HG02759 (cell line): ENCODE data around the gene ACAP2.
A peak's percentile ranks its signal among the peaks of the same experiment; 100 is the strongest.
"Not testable (repeated sequence)": the region's sequence is repeated elsewhere in the genome, so short reads cannot be mapped to it uniquely, and the experiment has no call there.

ENCODE experiments used
- ATAC-seq: cut with Tn5 transposase; IDR thresholded peaks from one replicate; pipeline ENCODE4 v1.9.1; 2021; ENCODE audit warnings: mild to moderate bottlenecking, moderate library complexity; ENCODE audit not compliant: unreplicated experiment

Gene ACAP2

GRCh38 chr3:195442573-195443390, at the start of gene ACAP2:
TSS of gene ACAP2 (minus strand) at chr3:195443020. CDS start at chr3:195442847, 173 bp downstream.
- peak; percentile 93 for ATAC-seq

DNA sequence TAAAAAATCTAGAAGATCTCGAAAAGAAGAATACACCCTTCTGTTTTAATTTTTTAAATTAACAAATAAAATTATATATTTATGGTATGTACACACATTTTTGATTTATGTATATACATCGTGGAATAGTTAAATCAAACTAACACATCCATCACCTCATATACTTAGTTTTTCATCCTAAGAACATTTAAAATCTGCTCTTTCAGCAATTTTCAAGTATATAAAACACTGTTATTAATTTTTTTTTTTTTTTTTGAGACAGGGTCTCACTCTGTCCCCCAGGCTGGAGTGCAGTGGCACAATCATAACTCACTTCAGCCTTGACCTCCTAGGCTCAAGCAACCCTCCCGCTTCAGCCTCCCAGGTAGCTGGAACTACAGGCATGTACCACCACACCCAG, 32.8 kb upstream of the ACAP2 start:
- no peak for ATAC-seq

GRCh38 chr3:195475116-195475515, 32.3 kb upstream of the ACAP2 start:
- ATAC-seq = not testable (repeated sequence)

DNA sequence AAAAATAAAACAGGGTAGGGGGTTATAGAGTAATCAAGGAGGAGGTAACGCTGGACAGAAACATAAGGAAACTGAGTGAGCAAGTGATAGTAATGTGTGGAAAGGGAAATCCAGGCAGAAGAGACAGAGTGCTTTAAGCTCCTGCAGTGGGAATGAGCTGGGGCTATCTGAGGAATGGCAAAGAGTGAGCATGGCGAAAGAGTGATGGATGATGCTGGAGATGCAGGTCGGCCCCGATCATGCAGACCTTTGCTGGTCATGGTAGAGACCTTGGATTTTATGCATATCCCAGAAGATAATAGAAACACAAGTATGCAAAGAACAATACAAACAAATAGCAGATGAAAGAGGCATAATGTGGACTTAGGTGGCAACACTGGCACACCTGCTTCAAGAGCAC, 26.0 kb upstream of the ACAP2 start:
- no peak for ATAC-seq

DNA sequence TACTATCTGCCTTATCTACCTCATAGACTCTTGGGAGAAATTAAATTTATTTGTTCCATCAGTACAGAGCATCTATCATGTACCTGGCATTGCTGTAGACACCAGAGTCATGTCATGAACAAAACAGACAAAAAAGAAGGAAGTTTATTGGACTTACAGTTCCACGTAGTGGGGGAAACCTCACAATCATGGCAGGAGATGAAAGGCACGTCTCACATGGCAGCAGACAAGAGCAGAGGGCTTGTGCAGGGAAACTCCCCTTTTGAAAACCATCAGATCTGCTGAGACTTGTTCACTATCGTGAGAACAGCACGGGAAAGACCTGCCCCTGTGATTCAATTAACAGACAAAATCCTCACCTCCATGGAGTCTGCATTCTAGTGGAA, 25.6 kb upstream of the ACAP2 start:
- no peak for ATAC-seq

DNA sequence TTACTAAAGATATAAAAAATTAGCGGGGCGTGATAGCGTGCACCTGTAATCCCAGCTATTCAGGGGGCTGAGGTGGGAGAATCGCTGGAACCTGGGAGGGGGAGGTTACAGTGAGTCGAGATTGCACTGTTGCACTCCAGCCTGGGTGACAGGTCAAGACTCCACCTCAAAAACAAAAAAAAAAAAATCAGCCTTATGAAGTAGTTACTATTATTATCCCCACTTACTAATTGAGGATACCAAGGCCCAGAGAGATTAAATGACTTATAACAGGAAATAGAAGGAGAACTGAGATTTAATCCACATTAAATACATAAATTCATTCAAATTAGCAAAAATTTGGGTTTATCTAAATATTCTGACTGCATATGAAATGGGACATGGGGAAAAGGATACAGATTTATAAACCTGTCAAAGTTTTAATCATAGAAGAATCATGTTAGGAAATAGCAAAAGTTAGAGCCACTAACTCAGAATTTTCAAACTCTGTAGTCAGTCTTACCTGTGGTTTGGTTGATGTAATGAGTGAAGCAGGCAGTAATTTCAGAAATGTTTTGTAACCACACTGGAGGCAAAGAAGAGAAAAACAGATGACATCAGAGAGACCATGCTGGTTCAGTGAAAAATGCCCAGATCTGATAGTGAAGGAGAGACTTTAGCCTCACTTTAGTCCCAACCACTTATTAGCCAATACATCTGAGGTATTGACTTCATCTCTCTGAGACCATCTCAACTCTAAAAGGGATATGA, 25.0 kb upstream of the ACAP2 start:
- no peak for ATAC-seq

DNA sequence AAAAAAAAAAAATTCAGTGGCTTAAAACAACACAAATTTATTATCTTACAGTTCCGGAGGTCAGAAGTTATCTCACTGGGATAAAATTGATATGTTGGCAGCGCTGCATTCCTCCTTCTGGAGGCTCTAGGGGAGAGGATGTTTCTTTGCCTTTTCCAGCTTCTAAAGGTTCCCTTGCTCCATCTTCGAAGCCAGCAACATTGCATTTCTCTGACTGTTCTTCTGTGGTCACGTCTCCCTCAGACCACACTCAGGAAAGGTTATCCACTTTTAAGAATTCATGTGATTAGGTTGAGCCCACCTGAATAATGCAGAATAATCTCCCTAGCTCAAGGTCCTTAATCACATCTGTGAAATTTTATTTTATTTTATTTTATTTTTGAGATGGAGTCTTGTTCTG, 23.4 kb upstream of the ACAP2 start:
- ATAC-seq = no peak

DNA sequence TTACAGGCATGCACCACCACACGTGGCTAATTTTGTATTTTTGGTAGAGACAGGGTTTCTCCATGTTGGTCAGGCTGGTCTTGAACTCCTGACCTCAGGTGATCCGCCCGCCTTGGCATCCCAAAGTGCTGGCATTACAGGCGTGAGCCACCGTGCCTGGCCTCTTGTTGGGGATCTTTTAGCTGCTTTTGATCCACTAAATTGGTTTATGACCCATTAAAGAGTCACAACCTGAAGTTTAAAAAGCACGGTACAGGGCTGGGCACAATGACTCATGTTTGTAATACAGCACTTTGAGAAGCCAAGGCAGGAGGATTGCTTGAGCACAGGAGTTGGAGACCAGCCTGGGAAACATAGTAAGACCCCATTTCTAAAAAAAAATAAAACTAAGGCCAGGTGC, 20.1 kb upstream of the ACAP2 start:
- ATAC-seq = not testable (repeated sequence)

DNA sequence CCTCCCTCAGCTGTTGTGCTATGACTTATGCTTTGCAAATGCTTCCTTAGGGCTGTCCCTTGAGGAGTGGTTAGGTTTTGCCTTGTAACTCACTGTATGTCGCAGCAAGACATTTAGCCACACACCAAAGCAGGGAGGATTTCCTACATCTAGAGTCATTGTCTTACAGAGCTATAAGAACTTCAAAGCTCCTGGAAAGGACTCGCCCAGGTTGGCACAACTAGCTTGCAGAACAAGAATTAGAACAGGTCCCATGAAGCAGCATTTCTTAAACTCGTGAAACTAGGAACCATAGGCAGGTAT, 19.4 kb upstream of the ACAP2 start:
- no peak for ATAC-seq

DNA sequence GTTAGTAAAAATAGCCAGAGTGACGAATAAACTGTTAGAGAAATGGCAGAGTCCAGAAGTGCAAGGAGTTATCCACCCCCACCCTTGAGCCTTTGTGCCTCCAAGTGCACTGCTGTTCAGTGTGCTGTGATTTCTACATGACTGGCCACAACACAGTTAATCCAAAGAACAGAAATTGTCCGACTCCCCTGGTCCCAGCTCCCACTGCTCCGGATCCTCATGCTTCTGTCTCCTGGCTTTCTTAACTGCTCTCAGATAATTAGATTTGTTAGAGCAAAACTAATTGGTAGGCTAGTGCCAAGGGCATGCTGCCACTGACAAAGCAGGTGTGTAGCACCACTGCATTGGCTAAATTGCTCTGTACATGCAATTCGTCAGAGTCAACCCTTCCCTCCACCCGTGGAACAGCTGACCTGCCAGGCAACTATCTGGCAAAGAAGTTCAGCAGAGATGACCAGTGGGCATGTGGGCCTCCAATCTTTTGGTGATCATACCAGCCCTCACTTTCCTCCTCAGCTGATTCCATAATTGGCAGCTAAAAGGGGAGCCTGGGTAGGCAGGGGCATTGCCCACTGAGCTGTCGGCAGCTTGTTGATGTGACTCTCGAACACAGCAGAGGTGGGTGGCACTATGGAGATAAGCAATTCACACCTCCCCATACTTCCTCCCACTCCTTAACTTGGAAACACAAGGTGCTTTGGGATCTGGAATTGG, 18.9 kb upstream of the ACAP2 start:
- no peak for ATAC-seq

- ATAC-seq = no peak
Observed at GRCh38 chr3:195460091-195460713, 17.4 kb upstream of the ACAP2 start.

DNA sequence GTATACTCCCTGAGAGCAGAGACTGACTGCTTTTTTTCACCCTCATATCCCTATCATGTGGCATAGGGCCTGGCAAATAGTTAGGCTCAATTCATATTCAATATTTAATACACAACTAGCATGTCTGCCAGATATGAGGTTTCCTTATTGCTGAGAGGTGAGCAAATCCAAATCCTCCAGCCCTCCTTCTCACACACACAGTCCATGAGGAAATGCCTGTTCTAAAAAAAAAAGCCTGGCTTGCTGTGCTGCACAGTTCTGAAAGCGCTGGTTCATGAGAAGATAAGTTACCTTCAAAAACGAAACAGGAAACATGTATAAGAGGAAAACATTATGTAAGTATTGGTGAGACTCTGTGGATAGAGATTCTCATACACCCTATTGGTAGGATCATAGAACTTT, 15.5 kb upstream of the ACAP2 start:
- no peak for ATAC-seq

DNA sequence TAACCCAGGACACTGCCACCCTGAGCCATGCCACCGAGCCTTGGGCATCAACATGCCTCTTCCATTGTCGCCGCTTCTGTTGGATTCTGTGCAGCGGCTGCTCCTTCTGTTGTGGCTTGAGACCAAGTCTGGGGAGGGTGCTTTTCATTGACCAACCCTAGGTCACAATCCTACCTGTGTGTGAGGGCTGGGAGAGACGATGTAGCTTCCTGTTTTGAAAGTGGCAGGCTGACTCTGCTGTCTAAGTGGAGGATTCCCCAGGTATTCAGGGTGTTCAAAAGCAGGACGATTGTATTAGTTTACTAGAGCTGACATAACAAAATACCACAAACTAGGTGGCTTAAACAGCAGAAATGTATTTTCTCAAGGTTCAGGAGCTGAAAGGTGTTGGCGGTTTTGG, 13.0 kb upstream of the ACAP2 start:
- no peak for ATAC-seq

DNA sequence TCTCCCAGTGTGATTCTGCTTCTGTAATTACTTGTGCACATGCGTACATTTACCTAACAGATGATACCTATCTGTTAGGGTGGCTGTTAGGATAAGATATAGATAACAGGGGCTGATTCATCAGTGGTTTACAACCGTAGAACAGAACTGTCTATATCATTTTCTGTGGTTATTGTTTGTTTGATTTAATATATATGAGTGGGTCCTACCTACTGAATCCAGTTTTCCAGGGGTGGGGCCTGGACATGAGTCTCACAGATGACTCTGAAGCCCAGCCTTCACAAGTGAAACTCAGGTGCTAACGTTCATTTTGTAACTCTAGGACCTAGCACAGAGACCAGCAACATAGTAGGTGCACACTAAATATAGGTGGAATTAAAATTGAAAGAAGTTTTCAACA, 10.4 kb upstream of the ACAP2 start:
- ATAC-seq = no peak

- ATAC-seq = no peak
Observed at GRCh38 chr3:195451373-195452015, 8.7 kb upstream of the ACAP2 start.

DNA sequence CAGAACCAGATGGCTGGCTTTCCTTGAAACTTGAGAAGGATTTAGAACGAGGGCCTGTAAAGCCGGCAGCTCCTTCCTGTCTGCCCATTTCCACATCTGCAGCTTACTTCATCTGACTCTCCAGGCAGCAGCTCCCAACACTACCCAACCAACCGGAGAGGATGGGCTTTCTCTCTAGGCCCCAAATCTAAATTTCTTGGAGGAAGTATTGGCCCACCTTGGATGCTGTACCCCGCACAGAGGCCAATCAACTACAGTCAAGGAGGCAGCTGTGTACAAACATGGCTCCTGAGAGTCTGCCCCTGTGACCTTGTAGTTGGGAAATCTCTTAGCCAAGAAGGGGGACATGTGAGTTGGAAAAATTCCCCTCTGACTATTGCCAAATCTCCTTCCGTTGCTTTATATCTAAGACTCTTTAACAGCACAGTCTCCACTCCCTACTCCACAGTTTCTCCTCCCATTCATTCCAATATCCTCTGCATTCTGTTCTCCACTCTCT, 8.0 kb upstream of the ACAP2 start:
- no peak for ATAC-seq

- ATAC-seq = no peak
Observed at GRCh38 chr3:195448205-195448875, 5.5 kb upstream of the ACAP2 start.

DNA sequence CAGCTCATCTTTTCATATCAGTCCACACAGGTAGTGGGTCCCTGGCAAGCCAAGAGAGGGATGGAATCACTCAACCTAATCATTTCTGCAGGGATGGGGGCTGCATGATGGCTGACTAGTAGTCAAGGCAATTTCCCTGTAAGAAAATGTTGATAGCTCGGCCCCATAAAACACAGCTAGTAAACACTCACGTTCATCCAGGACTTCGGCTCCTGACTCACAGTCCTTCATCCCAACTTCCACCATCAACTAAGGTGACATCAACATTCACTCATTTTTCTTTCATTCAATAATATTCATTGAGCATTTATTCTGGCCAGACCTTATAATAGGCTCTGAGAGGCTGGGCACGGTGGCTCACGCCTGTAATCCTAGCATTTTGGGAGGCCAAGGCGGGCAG, 4.4 kb upstream of the ACAP2 start:
- ATAC-seq = no peak

DNA sequence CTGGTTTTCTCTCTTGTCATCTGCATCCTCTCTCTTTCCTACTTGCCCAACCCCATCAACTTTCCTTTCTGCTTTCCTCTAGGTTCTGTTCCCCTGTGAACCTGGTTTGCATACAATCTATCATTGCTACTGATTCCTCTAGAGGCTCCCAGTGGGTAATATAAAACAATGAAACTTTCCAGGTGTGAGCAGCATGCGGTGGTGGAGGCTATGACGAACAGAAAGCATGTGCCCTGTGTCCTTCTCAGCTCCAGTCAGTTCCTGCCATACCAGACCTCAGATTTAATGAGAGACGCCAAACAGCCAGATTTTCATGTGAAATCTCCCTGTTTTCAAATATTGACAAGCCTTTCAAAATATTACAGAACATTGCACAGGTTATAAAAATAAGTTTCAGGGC, 3.5 kb upstream of the ACAP2 start:
- ATAC-seq = no peak

- no peak for ATAC-seq
Observed at GRCh38 chr3:195445885-195446284, 3.1 kb upstream of the ACAP2 start.
